Stimulated activated CD4-positive, alpha-beta T cell treated with anti-CD3 and anti-CD28 coated beads, Interleukin-1b, Interleukin-23, amount 100 ng/mL, for 1 hour (primary cell): ENCODE measurements around the gene SMURF1.
A peak's percentile ranks its signal among the peaks of the same experiment; 100 is the strongest.

Source experiments
- DNase-seq, 2 donors: peaks; one replicate each; pipeline ENCODE4 v3.0.0-alpha.2; 2020; ENCODE audit warnings: low read depth in 2 of 2

Gene SMURF1

DNA sequence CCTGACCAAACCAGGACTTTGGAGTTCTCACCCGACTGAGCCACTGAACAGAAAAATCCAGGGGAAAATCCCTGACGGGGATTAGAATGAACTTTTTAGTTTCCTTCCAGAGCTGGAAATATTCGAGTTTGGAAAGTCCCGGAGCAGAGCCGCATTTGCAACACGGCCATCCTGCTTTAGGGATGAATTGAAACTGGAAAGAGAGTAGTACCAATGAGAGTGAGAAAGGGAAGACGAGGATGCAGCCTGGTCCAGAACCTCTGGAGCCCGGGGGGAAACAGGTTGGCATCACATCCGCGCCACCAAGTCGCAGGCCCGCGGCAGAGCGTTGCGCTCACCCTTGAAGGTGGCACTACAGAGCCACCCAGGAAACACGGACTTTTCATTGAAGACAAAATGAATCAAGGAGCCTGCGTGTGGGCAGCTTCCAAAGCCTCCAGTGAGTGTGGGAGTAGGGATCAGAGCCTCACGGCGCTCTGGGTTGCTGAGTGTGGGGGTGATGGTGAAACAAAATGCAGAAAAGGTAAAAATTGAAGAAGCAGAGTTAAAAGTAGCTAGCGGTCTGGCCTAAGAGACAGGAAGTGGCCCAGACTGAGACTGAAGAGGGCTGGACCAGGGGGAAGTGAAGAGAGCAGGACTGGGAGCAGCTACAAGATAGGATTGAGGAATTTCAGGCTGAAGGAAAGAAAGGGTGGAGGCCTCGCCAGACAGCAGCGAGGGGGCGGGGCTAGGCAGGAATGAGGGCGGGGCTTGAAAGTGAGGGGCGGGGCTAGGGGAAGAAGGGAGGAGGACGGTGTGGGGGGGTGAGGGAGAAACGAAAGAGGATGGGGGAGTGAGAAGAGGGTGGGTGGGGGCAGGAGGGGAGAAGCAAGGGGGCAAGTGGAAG, 1.8 kb downstream of the SMURF1 start:
- DNase-seq: peak; percentile 44 to 54

DNA sequence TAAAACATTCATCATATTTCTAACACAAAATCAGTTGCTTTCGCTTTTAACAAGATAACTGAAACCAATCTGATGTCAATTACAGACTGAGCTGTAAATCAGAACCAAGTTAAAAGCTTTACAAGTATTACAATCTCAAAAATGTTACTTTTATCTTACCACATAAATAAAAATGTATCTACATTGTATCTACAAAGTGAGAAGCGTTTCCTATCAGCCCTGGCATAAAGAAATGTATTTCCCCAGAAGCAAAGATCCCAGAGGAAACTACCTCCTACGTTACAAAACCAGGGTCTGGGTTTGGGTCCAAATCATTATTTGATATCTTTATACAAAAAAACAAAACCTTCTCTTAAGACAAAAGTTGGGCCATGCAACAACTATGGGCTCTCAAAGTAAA, 2.6 kb downstream of the SMURF1 start:
- no peak for DNase-seq

DNA sequence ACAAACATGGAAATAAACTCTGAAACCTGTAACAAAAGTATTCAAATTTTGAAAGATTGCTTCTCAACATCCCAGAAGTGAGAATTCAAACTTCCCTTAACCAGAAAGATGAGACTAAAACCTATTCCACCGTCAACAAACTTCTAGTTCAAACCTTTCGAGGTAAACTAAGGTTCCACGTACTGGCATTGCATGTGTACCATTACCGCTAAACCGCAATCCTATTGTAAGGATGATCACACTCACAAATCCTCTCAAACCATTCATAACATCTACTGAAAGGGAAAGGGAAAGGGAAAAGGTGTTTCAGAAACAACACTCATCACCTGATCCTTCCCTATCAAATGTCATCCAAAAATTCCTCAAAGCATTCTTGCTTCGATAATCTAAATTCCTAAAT, 3.1 kb downstream of the SMURF1 start:
- no peak for DNase-seq

- no peak for DNase-seq
Observed at GRCh38 chr7:99139036-99139435, 4.9 kb downstream of the SMURF1 start.

DNA sequence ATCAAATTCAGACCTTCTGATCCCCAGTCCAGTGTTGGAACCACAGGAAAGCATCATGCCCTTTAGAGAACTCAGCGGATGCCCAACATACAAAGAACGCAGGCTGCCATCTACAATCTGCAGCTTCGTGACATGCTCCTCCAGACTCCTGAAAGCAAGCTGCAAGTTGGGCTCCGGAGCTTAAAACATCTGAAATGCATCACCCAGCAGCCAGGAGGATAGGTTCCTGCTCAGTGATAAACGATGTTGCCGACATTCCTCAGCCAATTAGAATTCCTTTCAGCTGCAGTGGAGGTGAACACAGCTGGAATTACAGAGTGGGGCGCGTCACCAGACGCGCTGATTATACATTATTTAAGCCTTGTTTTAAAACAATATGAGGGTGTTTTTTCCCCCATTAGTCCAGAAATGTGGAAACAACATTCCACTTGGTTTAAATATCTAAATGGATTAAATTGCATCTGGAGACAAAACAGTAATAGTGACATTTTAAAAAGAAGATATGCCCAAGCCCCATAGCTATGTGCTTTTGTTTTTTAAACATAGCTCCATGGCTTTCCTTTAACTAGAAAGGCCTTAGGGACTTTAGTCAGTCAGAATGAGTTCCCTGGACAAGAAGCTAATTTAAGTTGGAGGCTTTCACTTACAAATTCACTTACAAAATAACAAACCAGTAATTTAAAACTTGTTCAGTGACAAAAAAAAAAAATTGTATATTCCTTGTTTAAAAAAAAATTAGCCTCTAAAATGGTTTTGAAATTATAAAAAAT, 6.3 kb downstream of the SMURF1 start:
- no peak for DNase-seq

- no peak for DNase-seq
Observed at GRCh38 chr7:99135938-99136337, 8.0 kb downstream of the SMURF1 start.

DNA sequence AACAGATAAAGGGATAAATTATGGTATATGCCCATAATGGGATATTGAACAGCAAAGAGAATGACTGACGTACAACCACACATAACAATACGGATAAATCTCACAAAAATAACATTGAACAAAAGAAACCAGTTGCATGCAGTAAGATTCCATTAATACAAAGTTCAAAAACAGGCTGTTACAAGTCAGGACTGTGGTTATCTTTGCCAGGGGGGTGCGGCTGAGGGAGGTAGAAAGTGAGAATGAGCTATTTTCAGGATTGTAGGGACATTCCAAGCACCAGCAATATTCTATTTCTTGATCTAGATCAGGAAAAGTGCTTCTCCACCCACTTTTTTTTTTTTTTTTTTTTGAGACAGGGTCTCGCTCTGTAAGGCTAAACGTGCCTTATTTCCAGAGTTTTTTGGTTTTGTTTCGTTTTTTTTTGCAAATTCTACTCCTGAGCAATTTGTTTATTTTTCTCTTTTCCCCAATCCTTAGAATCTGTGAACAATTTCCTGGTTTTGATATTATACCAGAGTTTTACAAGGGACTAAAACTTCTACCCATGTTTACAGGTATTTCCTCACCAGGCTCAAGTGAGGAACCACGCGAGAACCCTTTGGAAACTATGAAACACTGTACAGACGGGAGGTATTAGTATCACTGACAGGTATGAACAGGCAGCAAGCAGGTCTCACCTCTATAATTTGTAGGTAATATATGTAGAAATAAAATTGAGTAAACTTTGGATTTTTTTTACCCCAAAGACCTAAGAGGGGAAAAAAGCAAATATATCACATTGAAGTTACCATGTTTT, 9.9 kb downstream of the SMURF1 start:
- DNase-seq: no peak

DNA sequence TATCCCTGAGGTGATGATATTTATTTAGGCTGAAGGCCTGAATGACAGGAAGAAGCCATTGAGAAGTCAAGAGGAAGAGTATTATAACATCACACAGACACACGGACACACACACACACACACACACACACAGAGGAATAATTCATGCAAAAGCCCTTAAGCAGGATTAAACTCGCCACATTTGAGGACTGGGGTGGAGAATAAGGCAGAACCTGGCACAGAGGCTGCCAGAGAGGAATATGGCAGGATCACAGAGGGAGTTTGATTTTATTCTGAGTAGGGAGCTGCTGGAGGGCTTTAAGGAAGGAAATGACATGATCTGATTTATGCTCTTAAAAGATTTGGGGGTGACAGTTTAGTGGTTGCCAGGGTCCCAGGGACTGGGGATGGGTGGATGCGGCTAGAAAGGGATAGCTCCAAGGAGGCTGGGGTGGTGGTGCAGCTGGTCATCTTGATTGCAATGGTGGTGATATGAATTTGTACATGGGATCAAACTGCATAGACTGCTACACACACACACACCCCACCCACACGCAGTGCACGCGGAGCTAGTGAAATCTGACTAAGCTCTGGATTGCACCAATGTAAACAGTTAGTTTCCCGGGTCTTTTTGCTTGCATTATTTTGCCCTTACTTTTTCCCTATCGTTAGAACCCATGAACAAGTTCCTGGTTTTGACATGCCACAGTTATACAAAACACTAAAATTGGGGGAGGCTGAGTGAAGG, 11.2 kb downstream of the SMURF1 start:
- DNase-seq: no peak

GRCh38 chr7:99131290-99131689, 12.6 kb downstream of the SMURF1 start:
- no peak for DNase-seq

- DNase-seq: no peak
Observed at GRCh38 chr7:99129536-99129935, 14.4 kb downstream of the SMURF1 start.

DNA sequence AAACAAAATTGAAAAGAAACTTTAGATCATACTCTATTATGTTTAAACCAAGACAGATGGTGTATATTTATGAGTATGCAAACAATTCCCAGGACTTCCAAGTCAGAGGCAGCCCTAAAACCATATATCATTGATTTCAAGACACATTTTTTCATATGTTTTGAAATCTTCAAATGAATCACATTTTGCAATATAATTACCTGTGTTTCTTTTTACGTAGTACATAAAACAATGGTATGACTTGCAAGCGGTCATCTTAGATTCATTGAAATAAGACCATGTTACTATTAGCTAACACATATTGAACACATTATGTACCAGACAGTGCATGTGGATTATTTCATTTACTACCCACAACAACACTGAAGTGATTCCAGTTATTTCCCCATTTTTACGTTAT, 14.9 kb downstream of the SMURF1 start:
- DNase-seq: no peak

GRCh38 chr7:99128076-99128950, 15.6 kb downstream of the SMURF1 start:
- DNase-seq: no peak

DNA sequence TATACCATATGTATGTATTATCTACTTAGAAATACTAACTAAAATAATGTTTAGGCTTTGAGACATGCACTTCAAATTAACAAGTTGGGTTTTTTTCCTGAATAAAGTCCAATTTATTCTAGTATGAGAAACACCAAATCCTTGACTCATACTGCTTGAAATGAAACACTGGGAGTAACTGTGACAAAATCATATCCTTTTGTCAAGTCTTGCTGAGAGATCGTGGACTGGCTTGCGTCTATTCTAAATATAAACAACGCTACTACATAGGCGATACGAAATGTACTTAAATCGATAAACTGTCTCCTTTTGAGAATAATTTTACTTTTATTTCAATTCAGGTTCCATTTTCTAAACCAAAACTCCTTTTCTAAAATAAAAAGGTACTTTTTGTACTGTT, 16.3 kb downstream of the SMURF1 start:
- DNase-seq: no peak

- no peak for DNase-seq
Observed at GRCh38 chr7:99126921-99127553, 16.9 kb downstream of the SMURF1 start.

GRCh38 chr7:99125505-99125865, 18.4 kb downstream of the SMURF1 start:
- DNase-seq: no peak

DNA sequence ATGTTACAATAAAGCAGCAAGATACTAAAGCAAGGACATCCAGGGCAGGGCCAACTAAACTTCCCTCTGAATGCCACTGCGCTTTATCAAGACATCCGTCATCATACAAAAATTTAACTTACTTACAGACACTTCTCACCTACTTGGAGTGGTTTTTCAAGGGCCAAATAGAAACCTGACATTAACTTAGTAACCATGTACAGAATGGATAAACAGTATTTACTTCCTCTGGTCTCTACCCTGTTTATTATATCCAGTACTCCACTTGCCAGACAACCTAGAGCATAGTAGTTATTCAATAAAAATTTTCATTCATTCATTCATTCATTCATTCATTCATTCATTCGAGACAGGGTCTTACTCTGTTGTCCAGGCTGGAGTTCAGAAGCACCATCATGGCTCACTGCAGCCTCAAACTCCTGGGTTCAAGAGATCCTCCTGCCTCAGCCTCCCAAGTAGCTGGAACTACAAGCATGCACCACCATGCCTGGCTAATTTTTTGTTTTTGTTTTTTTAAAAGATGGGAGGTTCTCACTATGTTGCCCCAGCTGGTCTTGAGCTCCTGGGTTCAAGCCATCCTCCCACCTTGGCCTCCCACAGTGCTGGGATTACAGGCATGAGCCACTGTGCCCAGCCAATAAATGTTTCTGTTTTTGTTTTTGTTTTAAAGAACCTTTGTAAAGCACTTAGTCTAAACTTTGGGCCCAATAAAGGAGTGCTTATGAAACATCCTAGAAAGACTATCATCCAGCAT, 19.0 kb downstream of the SMURF1 start:
- no peak for DNase-seq

DNA sequence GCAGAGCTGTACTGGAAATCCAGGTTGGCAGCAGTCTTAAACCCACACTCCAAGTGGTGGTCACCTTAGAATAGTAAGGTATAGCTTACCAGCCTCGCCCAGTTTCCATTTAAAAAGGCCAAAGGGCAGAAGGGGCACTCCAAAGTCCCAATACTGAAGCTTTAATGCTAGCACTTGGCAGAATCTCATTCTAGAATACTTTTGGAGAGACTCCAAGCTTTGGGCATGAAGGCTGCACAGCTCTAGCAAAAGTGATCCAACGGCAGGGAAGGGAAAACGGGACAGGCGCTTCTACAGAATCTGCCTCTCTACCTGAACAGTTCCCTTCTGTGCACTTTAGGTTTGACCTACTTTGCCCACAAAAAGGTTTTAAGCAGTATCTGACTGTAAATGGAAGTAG, 19.7 kb downstream of the SMURF1 start:
- no peak for DNase-seq

GRCh38 chr7:99123571-99124033, 20.3 kb downstream of the SMURF1 start:
- no peak for DNase-seq

- no peak for DNase-seq
Observed at GRCh38 chr7:99122762-99123161, 21.1 kb downstream of the SMURF1 start.
